Thymus (tissue), 11 donors: ENCODE results near the gene TMEM184A. TPM values are rescaled to one million over a fixed set of nuclear protein-coding genes. Genes with fewer than 3 reads are reported as not detected.

Experiments used
- DNase-seq, 9 donors: peaks; one replicate each; pipeline ENCODE4 v3.0.0-alpha.2; 2013; ENCODE audit warnings: low spot score in 9 of 9, low read depth in 6 of 9, missing footprints in 1 of 9
- H3K27ac ChIP-seq, 2 donors: one replicate each; pipeline ENCODE4 v1.5.1; 2013; ENCODE audit warnings: control low read depth in 1 of 2, low read depth in 1 of 2, low read length in 1 of 2, mild to moderate bottlenecking in 1 of 2, moderate library complexity in 1 of 2
- H3K27me3 ChIP-seq, 2 donors: one replicate each; pipeline ENCODE4 v1.5.1; 2013; ENCODE audit warnings: low read length in 1 of 2; ENCODE audit not compliant: control insufficient read depth in 2 of 2, insufficient read depth in 1 of 2
- H3K36me3 ChIP-seq, 2 donors: one replicate each; pipeline ENCODE4 v1.5.1; 2013; ENCODE audit warnings: low read length in 1 of 2, mild to moderate bottlenecking in 1 of 2, moderate library complexity in 1 of 2; ENCODE audit not compliant: control insufficient read depth in 2 of 2, insufficient read depth in 2 of 2
- H3K4me1 ChIP-seq, 2 donors: one replicate each; pipeline ENCODE4 v1.5.1; 2013; ENCODE audit warnings: low read length in 2 of 2; ENCODE audit not compliant: control insufficient read depth in 2 of 2, insufficient read depth in 2 of 2
- H3K4me3 ChIP-seq, 2 donors: one replicate each; pipeline ENCODE4 v1.5.1; 2013; ENCODE audit warnings: low read length in 2 of 2, control low read depth in 1 of 2, mild to moderate bottlenecking in 1 of 2
- H3K9me3 ChIP-seq, 2 donors: one replicate each; pipeline ENCODE4 v1.5.1; 2013; ENCODE audit warnings: low read length in 1 of 2, mild to moderate bottlenecking in 1 of 2; ENCODE audit not compliant: control insufficient read depth in 2 of 2, insufficient read depth in 1 of 2
- WGBS: extraction: QIAGEN DNeasy Blood & Tissue Kit; methylation state at CpG from one replicate; pipeline ENCODE4 v1.1.7; 2013; 5-methylcytosine and 5-hydroxymethylcytosine counted together
- polyA plus RNA-seq: library from polyadenylated mRNA; stranded (reverse); fragments of 200-250 nt; gene quantifications from one replicate; pipeline ENCODE4 v1.2.3, GENCODE V29; 2013
- total RNA-seq: library from RNA; stranded (reverse); fragments of 120-200 nt; gene quantifications from one replicate; pipeline ENCODE4 v1.2.4, GENCODE V29; 2013
- donor health status: healthy.

The TMEM184A gene
- total and polyA plus RNA-seq, 2 donors, result 0.47 to 5.6 TPM

DNA sequence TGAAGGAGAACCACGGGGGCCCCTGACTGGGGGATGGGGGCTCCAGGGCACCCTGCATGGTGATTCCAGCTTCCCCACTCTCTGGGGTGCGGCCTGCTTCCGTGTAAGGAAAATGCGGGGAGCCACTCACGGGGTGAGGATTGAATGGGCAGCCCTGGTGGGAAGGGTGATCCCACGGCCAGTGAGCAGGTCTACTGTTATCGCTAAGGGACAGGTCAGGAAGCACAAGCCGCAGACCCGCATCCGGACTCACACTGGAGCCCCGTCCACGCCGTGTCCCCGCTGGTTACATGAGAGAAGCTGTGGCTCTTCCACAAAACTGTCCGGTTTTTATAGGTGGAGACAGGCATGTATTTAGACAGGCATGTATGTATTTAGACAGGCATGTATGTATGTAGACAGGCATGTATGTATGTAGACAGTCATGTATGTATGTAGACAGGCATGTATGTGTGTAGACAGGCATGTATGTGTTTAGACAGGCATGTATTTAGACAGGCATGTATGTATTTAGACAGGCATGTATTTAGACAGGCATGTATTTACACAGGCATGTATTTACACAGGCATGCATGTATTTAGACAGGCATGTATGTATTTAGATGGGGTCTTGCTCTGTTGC lies 8.1 kb upstream of the TMEM184A start:
- no peak overlapping the region for H3K4me3 ChIP-seq
- H3K27me3 ChIP-seq, result peaks cover 0 to 5% of the 10 kb centered on the region in 2 donors
- H3K36me3 ChIP-seq, result peaks cover 19 to 21% of the 10 kb centered on the region in 2 donors
- no peaks in the 10 kb centered on the region for H3K9me3 ChIP-seq
- WGBS, result 78% methylated on average over 15 of the region's 15 CpGs
- H3K4me1 ChIP-seq, result peaks cover 2 to 24% of the 10 kb centered on the region in 2 donors
- no peak for DNase-seq
- H3K27ac ChIP-seq, result no peak overlapping the region

DNA sequence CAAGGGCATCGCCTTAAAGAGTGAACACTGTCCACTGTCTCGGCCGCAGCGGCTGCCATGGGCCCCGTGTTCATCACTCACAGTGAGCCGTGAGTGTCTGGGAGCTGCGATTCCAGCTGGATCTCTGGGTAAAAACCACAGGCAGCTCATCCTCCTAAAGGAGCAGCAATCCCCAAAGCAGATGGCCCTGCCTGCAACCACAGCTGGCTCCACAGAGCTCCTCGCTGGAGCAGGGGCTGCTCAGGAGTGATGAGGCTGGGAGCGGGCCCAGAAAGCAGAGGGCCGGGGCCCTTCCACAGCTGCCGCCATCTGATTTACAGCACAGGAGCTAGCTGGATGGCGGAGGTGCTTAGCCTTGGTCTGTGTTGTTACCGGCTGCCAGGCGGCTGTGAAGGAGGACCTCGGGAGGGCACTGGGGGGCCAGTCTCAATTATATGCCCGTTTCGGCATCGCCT lies 6.6 kb upstream of the TMEM184A start:
- Histone ChIP-seq H3K27me3 (peaks cover 0 to 5% of the 10 kb centered on the region in 2 donors), H3K36me3 (peaks cover 13 to 15% of the 10 kb centered on the region in 2 donors), H3K9me3 (no peaks in the 10 kb centered on the region), H3K27ac (no peak overlapping the region), H3K4me3 (no peak overlapping the region), H3K4me1 (peaks cover 0 to 15% of the 10 kb centered on the region in 2 donors)
- no peak for DNase-seq
- WGBS, result 93% methylated on average over 18 of the region's 18 CpGs

DNA sequence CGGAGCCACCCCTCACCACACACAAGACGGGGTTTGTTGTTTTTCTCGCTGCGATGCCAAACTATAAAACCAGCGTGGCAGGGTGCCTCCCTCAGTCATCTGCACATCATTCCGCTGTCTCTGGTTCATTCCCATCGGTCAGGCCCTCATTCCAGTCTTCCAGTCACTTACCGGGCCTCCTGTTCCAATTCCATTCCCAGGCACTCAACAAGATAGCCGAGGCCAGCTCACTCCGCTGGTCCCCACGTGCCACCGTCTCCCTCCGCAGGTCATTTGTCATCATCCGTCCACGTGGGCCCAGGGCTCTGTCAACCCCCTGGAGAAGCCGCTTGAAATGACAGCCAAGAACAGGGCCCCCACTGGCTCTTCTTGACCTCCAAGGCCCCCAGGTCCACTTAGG lies 6.1 kb upstream of the TMEM184A start:
- Histone ChIP-seq H3K27me3 (peaks cover 0 to 5% of the 10 kb centered on the region in 2 donors), H3K36me3 (peaks cover 8 to 10% of the 10 kb centered on the region in 2 donors), H3K9me3 (peaks cover 0 to under 1% of the 10 kb centered on the region in 2 donors), H3K4me3 (no peak overlapping the region), H3K27ac (no peak overlapping the region), H3K4me1 (peaks cover 0 to 12% of the 10 kb centered on the region in 2 donors)
- no peak for DNase-seq
- WGBS, result 95% methylated on average over 16 of the region's 16 CpGs

DNA sequence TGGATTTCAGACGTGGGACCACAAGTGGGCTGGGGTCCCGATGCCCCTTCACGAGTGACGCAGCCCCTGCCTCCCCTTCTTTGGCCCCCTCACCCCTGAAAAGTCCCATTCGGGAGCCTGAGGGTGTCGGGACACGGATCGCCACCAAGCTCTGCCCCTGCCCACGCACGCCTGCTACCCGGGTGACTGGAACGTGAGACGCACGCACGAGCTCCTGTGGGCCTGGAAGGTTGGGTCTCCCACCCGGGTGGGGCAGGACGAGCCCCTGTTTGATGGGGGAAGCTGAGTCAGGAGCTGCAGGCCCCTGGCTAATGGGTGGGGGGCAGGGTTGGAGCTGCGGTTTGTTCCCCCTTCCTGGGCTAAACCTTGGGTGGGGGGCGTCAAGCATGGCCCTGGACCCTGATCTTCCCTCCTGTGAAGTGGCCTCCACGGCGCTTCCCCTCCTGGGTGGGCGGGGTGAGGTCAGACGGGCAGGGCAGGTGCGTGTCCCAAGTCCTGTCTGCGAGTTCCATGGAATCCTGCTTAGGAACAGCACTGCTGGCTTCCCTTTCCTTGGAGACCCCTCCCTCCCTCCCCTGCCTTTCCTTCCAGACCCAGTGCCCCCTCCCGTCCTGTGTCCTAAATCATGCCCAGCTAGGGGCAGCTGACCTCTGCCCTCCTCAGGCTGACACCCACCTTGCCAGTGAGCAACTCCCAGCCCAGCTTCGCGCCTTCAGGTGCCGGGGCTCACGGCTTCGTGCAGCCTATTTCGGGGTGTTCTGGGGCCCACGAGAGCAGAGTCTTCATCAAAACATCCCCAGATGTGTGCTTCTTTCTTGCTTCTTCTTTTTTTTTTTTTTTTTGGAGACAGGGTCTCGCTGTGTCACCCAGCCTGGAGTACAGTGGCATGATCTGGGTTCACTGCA lies 5.3 kb upstream of the TMEM184A start:
- Histone ChIP-seq H3K27ac (no peak overlapping the region), H3K4me3 (no peak overlapping the region), H3K36me3 (peaks cover 0 to 5% of the 10 kb centered on the region in 2 donors), H3K4me1 (peaks cover 2 to 17% of the 10 kb centered on the region in 2 donors), H3K9me3 (peaks cover 0 to 4% of the 10 kb centered on the region in 2 donors), H3K27me3 (peaks cover 0 to 5% of the 10 kb centered on the region in 2 donors)
- no peak for DNase-seq
- WGBS, result 96% methylated on average over 34 of the region's 34 CpGs

DNA sequence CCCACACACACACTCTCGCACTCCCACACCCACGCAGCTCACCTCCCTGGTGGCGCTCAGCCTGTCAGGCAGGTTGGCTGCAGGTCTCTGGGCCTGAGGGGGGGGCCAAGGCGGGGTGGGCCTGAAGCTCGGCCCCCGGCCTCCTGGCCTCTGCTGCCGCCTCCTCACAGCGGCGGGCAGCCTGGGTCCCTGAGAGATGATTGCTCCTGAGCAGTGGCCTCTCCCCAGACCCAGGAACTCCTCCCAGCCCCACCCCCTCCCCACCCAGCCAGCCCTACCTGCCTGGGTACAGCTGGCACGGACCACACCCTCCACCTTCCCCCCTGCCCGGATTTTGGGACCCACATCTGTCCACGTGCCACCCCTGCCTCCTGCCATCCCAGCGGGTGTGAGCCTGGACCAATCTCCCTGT lies 4.6 kb upstream of the TMEM184A start:
- no peak overlapping the region for H3K27ac ChIP-seq
- no peak overlapping the region for H3K4me3 ChIP-seq
- peaks cover 0 to 5% of the 10 kb centered on the region in 2 donors for H3K36me3 ChIP-seq
- peaks cover 0 to 5% of the 10 kb centered on the region in 2 donors for H3K27me3 ChIP-seq
- H3K4me1 ChIP-seq, result peaks cover 8 to 24% of the 10 kb centered on the region in 2 donors
- peaks cover 0 to 4% of the 10 kb centered on the region in 2 donors for H3K9me3 ChIP-seq
- 94% methylated on average over 13 of the region's 13 CpGs for WGBS
- no peak for DNase-seq

DNA sequence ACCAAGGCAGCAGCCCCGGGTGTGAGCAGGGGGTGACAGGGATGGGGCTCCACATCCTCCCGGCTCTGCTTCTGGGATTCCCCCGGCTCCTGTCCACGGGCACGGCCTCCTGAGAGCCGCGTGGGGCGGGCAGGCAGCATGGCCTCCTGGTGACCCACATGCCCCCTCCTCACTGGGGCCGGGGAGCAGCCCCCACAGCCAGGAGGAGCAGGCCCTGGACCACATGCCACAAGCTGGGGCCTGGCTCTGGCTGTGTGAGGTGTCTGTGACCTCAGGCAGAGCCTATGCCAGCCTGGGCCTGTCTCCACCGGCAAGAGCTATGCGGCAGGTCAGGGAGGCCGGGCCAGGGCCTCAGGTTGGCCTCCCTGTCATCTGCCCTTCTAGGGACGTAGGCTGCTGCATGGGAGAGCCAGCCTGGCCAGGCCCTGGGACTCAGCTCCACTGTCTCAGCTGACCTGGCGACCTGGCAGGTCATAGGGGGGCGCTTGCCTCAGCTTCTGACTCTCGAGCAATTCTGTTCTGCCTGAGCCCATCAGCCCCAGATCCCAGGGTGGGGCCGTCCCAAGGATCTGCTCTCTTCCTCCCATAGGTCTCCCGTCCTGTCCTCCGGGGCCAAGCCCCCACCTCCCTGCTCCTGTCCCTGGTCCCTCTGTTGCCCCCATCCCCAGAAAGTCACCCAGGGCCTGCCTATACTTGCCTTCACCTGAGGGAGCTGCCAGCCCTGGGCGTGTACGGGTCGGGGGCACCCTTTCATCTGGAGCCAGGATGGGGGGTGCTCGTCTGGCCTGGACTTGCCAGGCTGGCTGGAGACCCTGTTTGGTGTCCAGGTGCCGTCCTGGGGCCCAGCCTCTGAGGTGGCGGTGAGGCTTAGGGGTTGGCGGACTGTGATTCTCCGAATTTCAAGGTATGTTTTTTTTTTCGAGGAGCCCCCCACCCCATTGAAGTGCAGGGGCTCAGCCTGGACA lies 3.9 kb upstream of the TMEM184A start:
- 94% methylated on average over 28 of the region's 28 CpGs for WGBS
- H3K36me3 ChIP-seq, result no peaks in the 10 kb centered on the region
- no peak for DNase-seq
- peaks cover 0 to 5% of the 10 kb centered on the region in 2 donors for H3K27me3 ChIP-seq
- peaks cover 13 to 31% of the 10 kb centered on the region in 2 donors for H3K4me1 ChIP-seq
- H3K27ac ChIP-seq, result no peak overlapping the region
- peaks cover 0 to 4% of the 10 kb centered on the region in 2 donors for H3K9me3 ChIP-seq
- no peak overlapping the region for H3K4me3 ChIP-seq

DNA sequence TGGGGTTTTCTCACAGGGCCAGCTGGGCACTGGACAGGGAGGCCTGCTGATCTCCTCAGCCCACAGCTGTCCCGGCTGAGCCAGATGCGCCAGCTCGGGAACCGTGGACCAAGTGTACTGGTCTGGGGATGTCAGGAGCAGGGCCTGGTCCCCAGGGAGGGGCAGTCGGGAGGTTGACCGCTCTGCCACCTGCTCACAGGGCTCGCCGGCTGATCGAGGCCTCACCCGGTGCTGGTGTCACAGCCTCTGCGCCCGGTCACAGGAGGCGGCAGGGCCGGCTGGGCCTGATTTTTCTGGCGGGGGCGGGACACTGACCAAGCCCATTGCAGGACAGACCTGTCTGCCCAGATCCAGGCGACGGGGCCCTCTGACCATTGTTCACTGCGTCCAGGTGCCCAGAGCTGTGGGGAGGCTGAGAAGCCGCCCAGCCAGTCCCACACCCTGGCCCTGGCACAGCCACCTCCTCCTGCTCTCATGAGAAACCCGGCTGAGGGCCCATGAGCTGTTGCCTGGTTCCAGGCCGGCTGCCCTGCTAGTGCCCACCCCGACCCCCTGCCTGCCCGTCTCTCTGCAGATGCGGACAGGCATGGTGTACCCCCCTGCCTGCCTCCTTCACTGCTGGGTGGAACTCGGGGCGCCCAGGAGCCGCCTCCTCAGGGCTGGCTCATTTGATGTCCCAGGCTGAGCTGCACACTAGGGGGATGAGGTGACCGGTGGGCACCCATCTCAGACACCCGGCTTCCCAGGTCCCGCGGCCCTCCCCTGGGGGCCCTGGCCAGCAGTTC lies 3.0 kb upstream of the TMEM184A start:
- Histone ChIP-seq H3K9me3 (peaks cover 0 to 4% of the 10 kb centered on the region in 2 donors), H3K27me3 (peaks cover 0 to 2% of the 10 kb centered on the region in 2 donors), H3K36me3 (no peaks in the 10 kb centered on the region), H3K4me1 (peaks cover 13 to 34% of the 10 kb centered on the region in 2 donors), H3K27ac (no peak overlapping the region), H3K4me3 (no peak overlapping the region)
- WGBS, result 95% methylated on average over 32 of the region's 32 CpGs
- DNase-seq, result no peak

DNA sequence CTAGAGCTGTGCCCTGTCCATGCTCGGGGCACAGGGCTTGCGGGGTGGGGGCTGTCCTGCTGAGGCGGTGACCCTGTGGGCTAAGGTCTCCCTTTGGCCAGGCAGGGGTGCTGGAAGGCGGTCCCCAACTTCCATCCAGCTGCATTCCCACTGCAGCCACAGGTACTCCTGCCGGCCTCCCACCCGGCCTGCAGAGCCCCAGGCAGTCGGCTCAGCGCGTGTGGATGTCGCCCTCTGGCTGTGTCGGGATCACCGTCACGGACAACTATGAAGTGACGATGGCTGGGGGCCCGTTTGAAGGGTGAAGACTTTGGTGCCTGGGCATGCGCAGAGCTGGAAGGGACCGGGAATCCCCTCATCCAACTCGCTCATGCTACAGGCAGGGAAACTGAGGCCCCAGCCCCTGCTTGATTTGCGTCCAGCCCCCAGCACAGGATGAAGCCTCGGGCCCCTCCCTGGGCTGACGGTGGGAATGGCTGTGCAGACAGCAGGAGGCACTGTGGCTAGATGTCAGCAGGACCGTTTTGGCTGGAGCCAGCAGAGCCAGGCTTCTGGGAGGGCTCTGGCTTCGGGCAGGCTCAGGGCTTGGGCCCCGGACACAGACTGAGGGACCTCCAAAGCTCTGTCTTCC lies 2.3 kb upstream of the TMEM184A start:
- Histone ChIP-seq H3K4me1 (peaks cover 13 to 34% of the 10 kb centered on the region in 2 donors), H3K27ac (no peak overlapping the region), H3K27me3 (no peaks in the 10 kb centered on the region), H3K4me3 (no peak overlapping the region), H3K36me3 (no peaks in the 10 kb centered on the region), H3K9me3 (peaks cover 0 to 4% of the 10 kb centered on the region in 2 donors)
- WGBS, result 82% methylated on average over 24 of the region's 24 CpGs
- DNase-seq, result no peak
